Activated CD4-positive, alpha-beta memory T cell treated with anti-CD3 and anti-CD28 coated beads for 36 hours (primary cell): ENCODE data around the gene GAL. TPM values are rescaled to one million over a fixed set of nuclear protein-coding genes. Genes with fewer than 3 reads are reported as not detected.

Experiments used
- CTCF ChIA-PET: fragments of 350-600 bp; sonication (Branson Sonifier 250); formaldehyde crosslinking; loops from one replicate; lab custom pipeline; 2021; ENCODE audit warnings: antibody characterized with exemption, inconsistent platforms; lab: Charles Lee
- POLR2A ChIA-PET: fragments of 350-600 bp; sonication (Branson Sonifier 250); formaldehyde crosslinking; loops from one replicate; lab custom pipeline; 2021; ENCODE audit warnings: antibody characterized with exemption; lab: Charles Lee
- DNase-seq: peaks from one replicate; pipeline ENCODE4 v3.0.0-alpha.2; 2020
- H3K27ac Mint-ChIP-seq: one replicate; pipeline ENCODE4 v1.8.0; 2021; ENCODE audit warnings: mixed read lengths
- H3K27me3 Mint-ChIP-seq: one replicate; pipeline ENCODE4 v1.8.0; 2021; ENCODE audit warnings: mixed read lengths
- H3K36me3 Mint-ChIP-seq: one replicate; pipeline ENCODE4 v1.8.0; 2021; ENCODE audit warnings: mixed read lengths
- H3K4me1 Mint-ChIP-seq: one replicate; pipeline ENCODE4 v1.8.0; 2021; ENCODE audit warnings: low read depth, mixed read lengths
- H3K4me3 Mint-ChIP-seq: one replicate; pipeline ENCODE4 v1.8.0; 2021; ENCODE audit warnings: mild to moderate bottlenecking, mixed read lengths
- H3K9me3 Mint-ChIP-seq: one replicate; pipeline ENCODE4 v1.8.0; 2021; ENCODE audit warnings: mixed read lengths
- intact Hi-C: fragments of 100-400 bp; cut with micrococcal nuclease; formaldehyde crosslinking; loops from one replicate; pipeline ENCODE4 v1.15.1; 2023
- total RNA-seq, 2 experiments: library from RNA; stranded (reverse); gene quantifications; one replicate each; pipeline ENCODE4 v1.2.3, GENCODE V29; 2021

The GAL gene
- total RNA-seq, 2 experiments from 2014 or later: 0.97 to 1.3 TPM

DNA sequence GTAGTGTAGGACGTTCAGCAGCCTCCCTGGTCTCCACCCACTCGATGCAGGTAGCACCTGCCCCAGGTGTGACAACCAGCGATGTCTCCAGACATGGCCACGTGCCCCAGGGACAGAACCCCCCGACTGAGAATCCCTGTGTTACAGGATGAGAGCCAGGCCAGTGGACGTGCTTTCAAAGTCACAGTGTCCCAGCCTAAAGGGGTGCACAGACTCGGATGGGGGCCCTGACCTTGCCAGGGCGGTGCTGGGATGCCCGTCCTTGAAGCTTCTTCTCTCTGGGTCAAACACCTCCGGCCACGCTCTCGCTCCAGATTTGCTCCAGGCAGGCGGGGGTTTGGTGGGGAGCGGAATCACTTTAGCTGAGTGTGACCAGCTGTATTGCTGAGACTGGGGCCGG lies 23.3 kb upstream of the GAL start:
- POLR2A ChIA-PET: no interaction called here
- no peaks in the 10 kb centered on the region for H3K36me3 Mint-ChIP-seq
- no peak overlapping the region for H3K27ac Mint-ChIP-seq
- no peak overlapping the region for H3K4me3 Mint-ChIP-seq
- peaks cover 15% of the 10 kb centered on the region for H3K27me3 Mint-ChIP-seq
- DNase-seq: no peak
- intact Hi-C loops: no loop called here
- H3K4me1 Mint-ChIP-seq: no peaks in the 10 kb centered on the region
- no peaks in the 10 kb centered on the region for H3K9me3 Mint-ChIP-seq
- CTCF ChIA-PET: no interaction called here

DNA sequence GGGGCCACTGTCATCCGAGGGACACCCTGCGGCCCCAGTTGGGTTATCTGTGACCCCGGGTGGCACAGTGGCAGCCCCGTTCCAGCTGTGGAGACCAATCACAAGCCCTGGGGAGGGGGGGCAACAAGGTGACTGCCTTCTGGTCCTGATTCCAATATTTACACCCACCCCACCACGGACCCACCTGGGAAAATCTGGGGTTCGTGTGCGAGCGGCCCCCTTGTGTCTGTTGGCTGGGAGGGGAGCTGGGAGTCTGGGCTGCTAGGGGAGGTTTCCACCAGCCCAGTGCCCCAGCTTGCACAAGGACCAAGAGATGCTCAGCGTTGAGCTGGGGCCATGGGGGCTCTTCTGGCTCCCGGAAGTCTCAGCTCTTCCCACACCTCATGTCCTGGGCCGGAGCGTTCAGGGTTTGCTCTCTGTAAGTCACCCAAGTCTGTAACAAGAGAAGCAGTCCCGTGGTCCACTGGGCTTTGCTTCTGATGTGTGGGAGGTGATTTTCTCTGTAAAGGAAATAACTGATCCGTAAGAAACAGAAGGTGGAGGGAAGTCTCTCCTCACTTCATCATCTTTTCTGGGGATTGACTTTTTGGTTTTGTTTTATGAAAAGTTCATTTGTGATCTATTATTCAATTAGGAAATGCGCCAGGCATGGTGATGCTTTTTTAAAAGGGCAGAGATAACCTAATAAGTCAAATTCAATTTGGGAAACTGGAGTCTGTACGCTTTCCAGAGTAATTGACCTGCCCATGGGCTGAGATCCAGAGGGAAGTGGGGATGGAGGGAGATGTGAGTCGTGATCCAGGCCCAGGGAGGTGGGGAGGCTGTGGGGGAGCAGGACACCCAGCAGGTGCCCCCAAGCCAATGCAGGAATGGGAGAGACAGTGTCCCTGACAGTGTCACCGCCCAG lies 22.4 kb upstream of the GAL start:
- Mint-ChIP-seq H3K4me3 (no peak overlapping the region), H3K4me1 (no peaks in the 10 kb centered on the region)

GRCh38 chr11:68663482-68664010 lies 20.8 kb upstream of the GAL start:
- no peaks in the 10 kb centered on the region for H3K36me3 Mint-ChIP-seq
- no peaks in the 10 kb centered on the region for H3K4me1 Mint-ChIP-seq
- H3K4me3 Mint-ChIP-seq: no peak overlapping the region
- H3K9me3 Mint-ChIP-seq: no peaks in the 10 kb centered on the region
- H3K27ac Mint-ChIP-seq: no peak overlapping the region
- intact Hi-C loops: no loop called here
- DNase-seq: no peak
- CTCF ChIA-PET: no interaction called here
- POLR2A ChIA-PET: no interaction called here
- peaks cover 11% of the 10 kb centered on the region for H3K27me3 Mint-ChIP-seq

More for the DNA sequence above, 22.4 kb upstream of the GAL start:
- H3K36me3 Mint-ChIP-seq: no peaks in the 10 kb centered on the region
- ChIA-PET CTCF (no interaction called here), POLR2A (no interaction called here)
- peaks cover 15% of the 10 kb centered on the region for H3K27me3 Mint-ChIP-seq
- no peak overlapping the region for H3K27ac Mint-ChIP-seq
- H3K9me3 Mint-ChIP-seq: no peaks in the 10 kb centered on the region
- DNase-seq: no peak
- intact Hi-C loops: no loop called here

- Mint-ChIP-seq H3K4me1 (no peaks in the 10 kb centered on the region), H3K36me3 (no peaks in the 10 kb centered on the region), H3K27ac (no peak overlapping the region), H3K4me3 (no peak overlapping the region), H3K27me3 (peaks cover 11% of the 10 kb centered on the region), H3K9me3 (no peaks in the 10 kb centered on the region)
- ChIA-PET CTCF (no interaction called here), POLR2A (no interaction called here)
- DNase-seq: no peak
- intact Hi-C loops: no loop called here
Observed at GRCh38 chr11:68664141-68664540, 20.2 kb upstream of the GAL start.

- ChIA-PET CTCF (no interaction called here), POLR2A (no interaction called here)
- H3K27ac Mint-ChIP-seq: no peak overlapping the region
Observed at GRCh38 chr11:68664906-68665305, 19.4 kb upstream of the GAL start.

GRCh38 chr11:68665436-68665835 lies 18.9 kb upstream of the GAL start:
- Mint-ChIP-seq H3K4me1 (no peaks in the 10 kb centered on the region), H3K27ac (no peak overlapping the region), H3K27me3 (peaks cover 8% of the 10 kb centered on the region), H3K4me3 (no peak overlapping the region), H3K36me3 (no peaks in the 10 kb centered on the region), H3K9me3 (no peaks in the 10 kb centered on the region)
- intact Hi-C loops: no loop called here
- ChIA-PET POLR2A (no interaction called here), CTCF (no interaction called here)
- no peak for DNase-seq

More at GRCh38 chr11:68664906-68665305, 19.4 kb upstream of the GAL start:
- no peak for DNase-seq
- Mint-ChIP-seq H3K9me3 (no peaks in the 10 kb centered on the region), H3K36me3 (no peaks in the 10 kb centered on the region), H3K4me1 (no peaks in the 10 kb centered on the region), H3K4me3 (no peak overlapping the region), H3K27me3 (peaks cover 11% of the 10 kb centered on the region)
- intact Hi-C loops: no loop called here

GRCh38 chr11:68666849-68667248 lies 17.5 kb upstream of the GAL start:
- intact Hi-C loops: no loop called here
- no peak for DNase-seq
- no peaks in the 10 kb centered on the region for H3K9me3 Mint-ChIP-seq
- no peak overlapping the region for H3K27ac Mint-ChIP-seq
- H3K4me3 Mint-ChIP-seq: no peak overlapping the region
- ChIA-PET CTCF (no interaction called here), POLR2A (no interaction called here)
- H3K36me3 Mint-ChIP-seq: no peaks in the 10 kb centered on the region
- H3K4me1 Mint-ChIP-seq: no peaks in the 10 kb centered on the region
- peaks cover 4% of the 10 kb centered on the region for H3K27me3 Mint-ChIP-seq

DNA sequence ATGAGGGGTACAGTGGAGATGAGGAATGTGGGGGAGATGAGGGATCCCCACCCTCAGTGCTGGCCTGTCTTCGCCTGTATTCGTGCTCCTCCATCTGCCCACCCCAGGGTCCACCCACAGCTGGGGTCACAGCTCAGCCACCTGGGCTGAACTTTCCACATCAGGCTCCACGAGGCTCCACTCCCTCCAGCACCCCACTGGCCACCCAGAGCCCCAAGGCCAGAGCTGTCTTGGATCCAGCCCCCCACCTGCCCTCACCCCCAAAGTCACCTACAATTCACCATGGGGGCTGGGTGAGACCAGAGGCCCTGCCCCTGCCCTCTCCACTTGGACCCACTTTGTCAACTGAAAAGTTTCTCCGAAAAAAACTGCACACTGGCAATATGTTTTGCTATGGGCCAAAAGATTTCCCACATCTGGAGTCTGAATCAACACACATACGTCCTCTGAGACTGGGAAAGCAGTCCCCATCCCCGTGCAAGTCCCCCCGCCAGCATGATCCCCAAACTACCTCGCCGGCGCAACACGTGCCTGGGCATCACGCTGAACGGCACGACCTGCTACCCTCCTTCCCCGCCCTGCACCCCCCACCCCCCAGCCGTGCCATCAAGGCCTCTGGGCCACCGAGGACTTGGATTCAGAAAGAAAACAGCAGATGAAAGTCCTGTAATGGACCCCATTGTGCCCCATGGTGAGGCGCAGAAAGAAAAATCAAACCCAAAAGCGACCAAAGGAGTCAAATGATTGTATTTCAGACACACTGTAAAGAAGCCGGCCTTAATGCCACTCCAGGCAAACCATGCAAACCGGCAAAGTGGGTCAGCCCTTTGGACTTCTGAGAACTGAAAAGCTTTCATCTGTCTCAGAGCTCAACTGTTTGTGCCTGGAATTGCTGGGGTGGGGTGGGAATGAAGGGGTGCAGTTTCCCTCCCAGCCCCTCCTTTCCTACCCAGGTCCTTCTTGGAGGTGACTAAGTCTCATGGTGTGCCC lies 16.5 kb upstream of the GAL start:
- DNase-seq: no peak
- Mint-ChIP-seq H3K27me3 (peaks cover 4% of the 10 kb centered on the region), H3K27ac (no peak overlapping the region), H3K4me1 (no peaks in the 10 kb centered on the region), H3K9me3 (no peaks in the 10 kb centered on the region), H3K4me3 (no peak overlapping the region), H3K36me3 (no peaks in the 10 kb centered on the region)
- intact Hi-C loops: no loop called here
- ChIA-PET POLR2A (no interaction called here), CTCF (no interaction called here)

- no peak overlapping the region for H3K27ac Mint-ChIP-seq
- no peaks in the 10 kb centered on the region for H3K9me3 Mint-ChIP-seq
- H3K4me1 Mint-ChIP-seq: no peaks in the 10 kb centered on the region
- no peak overlapping the region for H3K4me3 Mint-ChIP-seq
- intact Hi-C loops: no loop called here
- ChIA-PET POLR2A (no interaction called here), CTCF (no interaction called here)
- H3K27me3 Mint-ChIP-seq: peaks cover 4% of the 10 kb centered on the region
- no peak for DNase-seq
- H3K36me3 Mint-ChIP-seq: no peaks in the 10 kb centered on the region
Observed at GRCh38 chr11:68669301-68670090, 14.8 kb upstream of the GAL start.

- no peaks in the 10 kb centered on the region for H3K36me3 Mint-ChIP-seq
- DNase-seq: no peak
- no peak overlapping the region for H3K27ac Mint-ChIP-seq
- intact Hi-C loops: no loop called here
- no peaks in the 10 kb centered on the region for H3K27me3 Mint-ChIP-seq
- ChIA-PET CTCF (no interaction called here), POLR2A (no interaction called here)
- no peaks in the 10 kb centered on the region for H3K4me1 Mint-ChIP-seq
- no peaks in the 10 kb centered on the region for H3K9me3 Mint-ChIP-seq
- H3K4me3 Mint-ChIP-seq: no peak overlapping the region
Observed at GRCh38 chr11:68670208-68670992, 13.9 kb upstream of the GAL start.

- intact Hi-C loops: no loop called here
- POLR2A ChIA-PET: no interaction called here
Observed at GRCh38 chr11:68673306-68673945, 10.9 kb upstream of the GAL start.

More at GRCh38 chr11:68673306-68673945, 10.9 kb upstream of the GAL start:
- Mint-ChIP-seq H3K4me3 (no peak overlapping the region), H3K27ac (no peak overlapping the region), H3K36me3 (no peaks in the 10 kb centered on the region), H3K9me3 (no peaks in the 10 kb centered on the region), H3K27me3 (no peaks in the 10 kb centered on the region), H3K4me1 (no peaks in the 10 kb centered on the region)
- DNase-seq: no peak
- CTCF ChIA-PET: interaction anchor here (0.6 kb wide), 1 partner anchor 396 kb away, joined by 3 read pairs; no protein-coding TSS in a partner anchor
